Neural progenitor cell (in vitro differentiated cells): ENCODE data around the gene HAT1.

Source experiments
- CTCF ChIP-seq: fragments of 200-600 bp; sonication (generic); IDR thresholded peaks from 2 replicates; pipeline ENCODE4 v1.5.1; 2017; ENCODE audit warnings: antibody characterized with exemption, mild to moderate bottlenecking
- EZH2 ChIP-seq: fragments of 200-600 bp; sonication (generic); IDR thresholded peaks from 2 replicates; pipeline ENCODE4 v1.6.1; 2017; ENCODE audit warnings: antibody characterized with exemption, mild to moderate bottlenecking, moderate library complexity

GRCh38 chr2:171874963-171875362 lies 47.3 kb upstream of the HAT1 start:
- no peak for TF ChIP-seq CTCF
- no peak for TF ChIP-seq EZH2
